GM12801 (cell line): ENCODE measurements around the gene SAE1.

ENCODE experiments used
- CTCF ChIP-seq: IDR thresholded peaks from one replicate; pipeline ENCODE4 v1.5.1; 2011; ENCODE audit warnings: control low read depth; ENCODE audit not compliant: insufficient read length; ENCODE audit errors: extremely low read depth

Gene SAE1

GRCh38 chr19:47236072-47236675 lies 105.5 kb downstream of the SAE1 start:
- TF ChIP-seq CTCF, result no peak

GRCh38 chr19:47239152-47239551 lies 108.5 kb downstream of the SAE1 start:
- no peak for TF ChIP-seq CTCF

- no peak for TF ChIP-seq CTCF
Measured at GRCh38 chr19:47239610-47240296, 109.1 kb downstream of the SAE1 start.

- TF ChIP-seq CTCF, result no peak
Measured at GRCh38 chr19:47240556-47240955, 109.9 kb downstream of the SAE1 start.

GRCh38 chr19:47240996-47241918 lies 110.6 kb downstream of the SAE1 start:
- no peak for TF ChIP-seq CTCF

- no peak for TF ChIP-seq CTCF
Measured at GRCh38 chr19:47241919-47242577, 111.4 kb downstream of the SAE1 start.

GRCh38 chr19:47243364-47243775 lies 112.7 kb downstream of the SAE1 start:
- TF ChIP-seq CTCF, result no peak
